ENCODE measurements around the gene FOXA2.
"Not testable (repeated sequence)": the region's sequence is repeated elsewhere in the genome, so short reads cannot be mapped to it uniquely, and the experiment has no call there.

FOXA2 gene

GRCh38 chr20:22566876-22567658, 17.3 kb downstream of the FOXA2 start:
- Mint-ChIP-seq H3K27me3 (ENCODE audit: low read depth) (peaks cover 90% of the 10 kb centered on the region), H3K4me1 (ENCODE audit: low read depth) (no peaks in the 10 kb centered on the region), H3K9me3 (no peaks in the 10 kb centered on the region), H3K27ac (no peak overlapping the region), H3K4me3 (no peak overlapping the region), H3K36me3 (ENCODE audit: low read depth) (no peaks in the 10 kb centered on the region)

DNA sequence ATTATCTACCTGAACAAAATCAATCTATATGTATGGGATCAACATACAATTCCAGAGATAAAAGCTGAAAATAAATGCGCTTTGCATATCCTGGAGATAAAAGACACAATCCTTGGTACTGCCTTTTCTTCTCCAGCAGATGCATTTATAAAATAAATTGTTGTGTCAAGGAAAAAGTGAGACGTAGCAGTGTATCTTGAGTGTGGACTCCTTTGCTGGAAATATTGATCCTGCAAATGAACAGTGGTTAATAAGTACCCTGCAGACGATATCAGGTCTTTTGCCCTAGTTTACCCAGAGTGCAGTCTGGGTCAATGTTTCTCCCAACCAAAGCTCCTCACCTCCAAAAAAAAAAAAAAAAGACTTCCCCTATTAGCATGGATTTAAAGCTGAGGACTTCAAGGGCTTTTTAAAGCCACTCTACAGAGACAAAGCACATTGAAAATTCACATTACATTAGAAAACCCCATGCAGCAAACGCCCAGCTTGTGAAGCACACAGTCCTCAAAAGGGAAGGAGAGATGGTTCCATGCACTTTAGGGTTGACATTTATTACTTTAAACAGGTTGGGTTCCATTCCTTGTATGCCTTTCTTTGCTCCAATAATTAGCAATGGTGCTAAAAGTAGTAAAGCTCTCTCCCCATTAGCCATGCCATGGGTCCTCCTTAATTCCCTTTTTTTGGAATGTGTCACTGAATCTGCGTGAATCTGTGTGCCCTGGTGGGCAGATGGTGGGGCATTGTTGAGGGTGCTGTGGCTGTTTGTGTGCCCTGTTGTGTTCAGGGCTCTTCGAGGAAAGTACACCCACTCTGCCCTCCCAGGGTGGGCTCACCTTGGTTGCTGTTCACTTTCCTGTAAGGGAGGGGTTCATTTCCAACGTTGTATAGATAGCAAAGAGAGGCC, 21.1 kb downstream of the FOXA2 start:
- Mint-ChIP-seq H3K9me3 (no peaks in the 10 kb centered on the region), H3K4me3 (no peak overlapping the region), H3K4me1 (ENCODE audit: low read depth) (no peaks in the 10 kb centered on the region), H3K36me3 (ENCODE audit: low read depth) (no peaks in the 10 kb centered on the region), H3K27ac (no peak overlapping the region), H3K27me3 (ENCODE audit: low read depth) (peaks cover 89% of the 10 kb centered on the region)

- Mint-ChIP-seq H3K27ac (no peak overlapping the region), H3K9me3 (no peaks in the 10 kb centered on the region), H3K36me3 (ENCODE audit: low read depth) (no peaks in the 10 kb centered on the region), H3K4me3 (no peak overlapping the region), H3K27me3 (ENCODE audit: low read depth) (peaks cover 85% of the 10 kb centered on the region), H3K4me1 (ENCODE audit: low read depth) (no peaks in the 10 kb centered on the region)
Observed at GRCh38 chr20:22562620-22563019, 21.8 kb downstream of the FOXA2 start.

- no peak overlapping the region for H3K4me3 Mint-ChIP-seq
- H3K4me1 Mint-ChIP-seq (ENCODE audit: low read depth): no peaks in the 10 kb centered on the region
- H3K9me3 Mint-ChIP-seq: no peaks in the 10 kb centered on the region
- no peaks in the 10 kb centered on the region for H3K36me3 Mint-ChIP-seq (ENCODE audit: low read depth)
- peaks cover 79% of the 10 kb centered on the region for H3K27me3 Mint-ChIP-seq (ENCODE audit: low read depth)
- no peak overlapping the region for H3K27ac Mint-ChIP-seq
Observed at GRCh38 chr20:22561965-22562577, 22.3 kb downstream of the FOXA2 start.

DNA sequence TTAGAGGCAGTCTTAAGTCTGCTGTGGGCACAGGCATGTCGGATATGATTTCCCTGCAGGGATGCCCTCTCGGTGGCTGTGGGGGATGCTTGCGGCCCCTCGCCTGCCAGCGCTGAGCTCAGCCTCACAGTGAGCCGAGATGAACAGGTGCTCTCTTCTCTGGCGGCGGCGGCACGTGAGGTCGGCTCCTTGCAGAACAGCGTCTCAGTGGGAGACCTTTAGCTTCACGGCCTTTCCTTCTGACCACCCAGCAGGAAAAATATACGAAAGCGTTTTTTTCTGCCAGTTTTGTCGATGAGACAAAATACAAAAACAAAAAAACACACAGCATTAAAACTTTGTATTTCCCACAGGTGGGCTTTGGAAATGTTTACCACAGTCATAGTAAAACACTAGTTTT, 23.6 kb downstream of the FOXA2 start:
- Mint-ChIP-seq H3K4me1 (ENCODE audit: low read depth) (no peaks in the 10 kb centered on the region), H3K36me3 (ENCODE audit: low read depth) (no peaks in the 10 kb centered on the region), H3K27ac (no peak overlapping the region), H3K4me3 (no peak overlapping the region), H3K27me3 (ENCODE audit: low read depth) (peaks cover 67% of the 10 kb centered on the region), H3K9me3 (no peaks in the 10 kb centered on the region)

DNA sequence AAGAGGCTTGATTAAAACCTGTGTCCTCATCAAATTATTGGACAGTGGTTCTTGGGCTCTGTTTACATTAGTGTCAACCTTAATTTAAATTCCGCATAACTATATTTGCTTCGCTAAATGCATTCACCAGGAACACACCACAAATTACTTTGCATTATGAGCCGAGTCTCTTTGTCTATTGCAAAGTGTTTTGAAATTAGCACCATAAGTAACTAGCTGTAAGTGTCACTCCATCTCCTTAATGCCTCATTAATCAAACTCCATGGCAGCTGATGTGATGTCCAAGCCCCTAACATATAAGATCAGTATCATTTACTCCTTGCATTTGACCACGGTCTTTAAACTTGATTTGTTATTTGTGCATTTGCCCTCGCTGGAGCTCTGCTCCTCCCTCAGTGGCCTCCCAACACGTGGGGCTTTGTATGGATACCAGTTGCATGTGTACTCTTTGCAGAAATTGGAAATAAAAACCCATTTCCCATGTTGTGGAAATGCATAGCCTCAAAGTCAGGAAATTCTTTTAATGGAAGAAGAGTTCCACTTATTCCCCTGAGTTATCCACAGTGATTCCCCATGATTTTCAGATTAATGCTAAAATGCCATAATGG, 24.6 kb downstream of the FOXA2 start:
- H3K36me3 Mint-ChIP-seq (ENCODE audit: low read depth): no peaks in the 10 kb centered on the region
- H3K27me3 Mint-ChIP-seq (ENCODE audit: low read depth): peaks cover 57% of the 10 kb centered on the region
- H3K9me3 Mint-ChIP-seq: no peaks in the 10 kb centered on the region
- no peak overlapping the region for H3K27ac Mint-ChIP-seq
- no peak overlapping the region for H3K4me3 Mint-ChIP-seq
- no peaks in the 10 kb centered on the region for H3K4me1 Mint-ChIP-seq (ENCODE audit: low read depth)

GRCh38 chr20:22557403-22558276, 26.7 kb downstream of the FOXA2 start:
- no peaks in the 10 kb centered on the region for H3K36me3 Mint-ChIP-seq (ENCODE audit: low read depth)
- H3K4me1 Mint-ChIP-seq (ENCODE audit: low read depth): no peaks in the 10 kb centered on the region
- peaks cover 40% of the 10 kb centered on the region for H3K27me3 Mint-ChIP-seq (ENCODE audit: low read depth)
- H3K4me3 Mint-ChIP-seq: no peak overlapping the region
- H3K9me3 Mint-ChIP-seq: no peaks in the 10 kb centered on the region
- no peak overlapping the region for H3K27ac Mint-ChIP-seq

DNA sequence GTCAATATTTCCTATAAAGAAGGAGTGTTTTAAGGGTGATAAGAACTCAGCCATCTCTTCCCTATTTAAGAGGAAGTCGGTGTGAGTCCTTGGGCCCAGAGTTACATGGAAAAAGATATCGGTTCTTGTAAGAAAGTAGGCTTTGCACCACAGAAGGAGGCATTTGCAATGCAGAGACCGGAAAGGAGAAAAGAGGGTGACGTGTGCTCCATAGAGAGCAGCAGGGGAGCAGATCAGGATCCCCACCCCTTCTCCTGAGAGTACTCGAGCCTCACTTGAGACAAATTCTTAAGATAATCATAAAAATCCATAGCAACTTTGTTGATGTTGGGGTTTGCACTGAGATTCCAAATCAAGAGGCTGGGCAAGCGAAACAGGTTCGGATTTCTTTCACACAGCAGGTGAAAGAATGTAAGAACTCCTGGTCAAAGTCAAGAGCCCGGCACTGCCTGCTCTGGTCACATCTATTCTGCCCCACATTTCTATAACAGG, 27.8 kb downstream of the FOXA2 start:
- Mint-ChIP-seq H3K4me1 (ENCODE audit: low read depth) (no peaks in the 10 kb centered on the region), H3K9me3 (no peaks in the 10 kb centered on the region), H3K27ac (no peak overlapping the region), H3K36me3 (ENCODE audit: low read depth) (no peaks in the 10 kb centered on the region), H3K4me3 (no peak overlapping the region), H3K27me3 (ENCODE audit: low read depth) (peaks cover 30% of the 10 kb centered on the region)

DNA sequence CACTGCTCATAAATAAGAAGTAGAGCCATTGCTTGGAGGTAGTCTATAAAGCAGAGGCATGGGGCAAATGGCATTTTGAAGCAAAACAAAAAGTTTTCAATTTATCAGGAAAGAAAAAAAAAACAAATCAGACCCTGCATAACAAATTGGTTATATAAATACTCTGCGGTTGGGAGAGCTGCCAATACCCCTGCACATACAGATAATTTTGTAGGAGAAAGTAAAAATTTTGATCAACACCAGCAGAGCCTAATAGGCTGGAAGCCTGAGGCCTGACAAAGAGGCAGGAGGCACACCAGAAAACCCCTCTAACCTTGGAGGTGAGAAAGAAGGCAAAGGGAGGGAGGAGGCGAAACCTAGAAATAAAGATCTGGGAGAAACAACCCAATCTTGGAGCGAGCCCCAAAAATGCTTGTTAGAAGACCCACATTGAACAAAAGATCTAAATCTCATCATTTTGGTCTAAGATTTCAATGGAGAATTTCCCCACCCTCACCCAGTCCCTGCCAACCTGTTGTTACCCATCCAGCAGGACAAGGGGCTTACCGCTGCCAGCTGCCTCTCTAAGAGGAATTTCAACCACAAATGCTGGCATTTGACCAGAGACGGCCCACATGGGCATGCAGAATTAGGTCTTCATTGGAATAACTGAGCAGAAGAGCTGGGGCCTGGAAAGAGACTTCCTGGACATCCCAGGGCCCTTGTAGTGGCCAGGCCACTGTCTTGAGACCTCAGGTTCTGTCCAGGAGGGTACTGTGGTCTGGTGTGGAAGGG, 28.4 kb downstream of the FOXA2 start:
- Mint-ChIP-seq H3K4me1 (ENCODE audit: low read depth) (no peaks in the 10 kb centered on the region), H3K27me3 (ENCODE audit: low read depth) (peaks cover 26% of the 10 kb centered on the region), H3K4me3 (no peak overlapping the region), H3K9me3 (no peaks in the 10 kb centered on the region), H3K36me3 (ENCODE audit: low read depth) (no peaks in the 10 kb centered on the region), H3K27ac (no peak overlapping the region)

GRCh38 chr20:22554391-22554790, 30.0 kb downstream of the FOXA2 start:
- H3K4me1 Mint-ChIP-seq (ENCODE audit: low read depth): no peaks in the 10 kb centered on the region
- H3K36me3 Mint-ChIP-seq (ENCODE audit: low read depth): no peaks in the 10 kb centered on the region
- H3K9me3 Mint-ChIP-seq: no peaks in the 10 kb centered on the region
- H3K27me3 Mint-ChIP-seq (ENCODE audit: low read depth): peaks cover 11% of the 10 kb centered on the region
- no peak overlapping the region for H3K27ac Mint-ChIP-seq
- H3K4me3 Mint-ChIP-seq: no peak overlapping the region

DNA sequence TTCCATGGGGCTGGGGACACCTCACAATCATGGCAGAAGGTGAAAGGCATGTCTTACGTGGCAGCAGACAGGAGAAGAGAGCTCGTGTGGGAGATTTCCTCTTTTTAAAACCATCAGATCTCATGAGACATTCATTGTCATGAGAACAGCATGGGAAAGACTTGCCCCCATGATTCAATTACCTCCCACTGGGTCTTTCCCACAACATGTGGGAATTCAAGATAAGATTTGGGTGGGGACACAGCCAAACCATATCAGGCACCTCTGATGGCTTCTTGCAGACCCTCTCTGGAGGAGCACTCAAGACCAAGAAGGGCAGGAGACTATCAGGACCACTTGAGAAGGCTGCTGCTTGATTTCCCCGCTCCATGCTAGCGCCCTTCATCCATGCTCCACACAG, 33.9 kb downstream of the FOXA2 start:
- H3K27me3 Mint-ChIP-seq (ENCODE audit: low read depth); H3K4me3 Mint-ChIP-seq; H3K27ac Mint-ChIP-seq: not testable (repeated sequence)

GRCh38 chr20:22548040-22548439, 36.3 kb downstream of the FOXA2 start:
- H3K4me3 Mint-ChIP-seq: no peak overlapping the region
- H3K9me3 Mint-ChIP-seq: no peaks in the 10 kb centered on the region
- no peaks in the 10 kb centered on the region for H3K4me1 Mint-ChIP-seq (ENCODE audit: low read depth)
- H3K36me3 Mint-ChIP-seq (ENCODE audit: low read depth): no peaks in the 10 kb centered on the region
- no peaks in the 10 kb centered on the region for H3K27me3 Mint-ChIP-seq (ENCODE audit: low read depth)
- H3K27ac Mint-ChIP-seq: no peak overlapping the region

More for the DNA sequence above, 33.9 kb downstream of the FOXA2 start:
- not testable (repeated sequence) for H3K36me3 Mint-ChIP-seq (ENCODE audit: low read depth); H3K9me3 Mint-ChIP-seq; H3K4me1 Mint-ChIP-seq (ENCODE audit: low read depth)

DNA sequence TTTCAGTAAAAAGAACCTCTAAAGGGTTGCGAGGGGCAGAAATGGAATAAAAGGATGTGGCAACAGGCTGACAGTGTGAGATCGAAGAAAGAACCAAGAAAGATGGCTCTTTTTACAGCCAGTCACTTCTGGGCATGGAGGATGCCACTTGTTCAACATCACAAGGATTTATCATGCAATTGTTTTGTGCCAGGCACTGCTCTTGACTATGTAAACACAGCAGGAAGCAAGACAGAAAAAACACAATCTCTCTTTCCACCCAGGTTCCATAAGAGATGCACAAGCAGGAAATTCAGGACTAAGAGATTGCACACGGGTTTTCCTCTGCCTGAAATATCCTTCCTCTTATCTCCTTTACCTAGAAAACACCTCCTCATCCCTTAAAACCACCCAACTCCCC, 38.0 kb downstream of the FOXA2 start:
- Mint-ChIP-seq H3K27ac (no peak overlapping the region), H3K4me3 (no peak overlapping the region), H3K4me1 (ENCODE audit: low read depth) (no peaks in the 10 kb centered on the region), H3K36me3 (ENCODE audit: low read depth) (no peaks in the 10 kb centered on the region), H3K27me3 (ENCODE audit: low read depth) (no peaks in the 10 kb centered on the region), H3K9me3 (no peaks in the 10 kb centered on the region)

Measured in T-helper 1 cell treated with Interleukin-12 subunit alpha and Interleukin-12 subunit beta and Interleukin-4 antibody, amounts not matched to agents 30 μg/mL and 1 μg/mL, for 36 hours (primary cell).